HepG2 (cell line): ENCODE data around the gene SLC7A4. TPM values are rescaled to one million over a fixed set of nuclear protein-coding genes. Genes with fewer than 3 reads are reported as not detected.

Experiments
- ATF7-NPFF ChIP-seq: sonication (generic); formaldehyde crosslinking; IDR thresholded peaks from 2 replicates; pipeline ENCODE4 v1.8.1; 2023; ENCODE audit warnings: mild to moderate bottlenecking, low read depth, missing genetic modification reagents, moderate library complexity
- CBX2 ChIP-seq, 2 experiments: fragments of 200-600 bp in 1 of 2; sonication (generic); formaldehyde crosslinking in 1 of 2; IDR thresholded peaks; 2 replicates each; pipeline versions ENCODE4 v1.7.0 to v1.8.1; 2018 to 2022; ENCODE audit warnings: low read depth in 2 of 2, low read length in 1 of 2, mild to moderate bottlenecking in 1 of 2, missing genetic modification reagents in 1 of 2
- ETV6 ChIP-seq: sonication (generic); formaldehyde crosslinking; conservative IDR thresholded peaks from 2 replicates; pipeline ENCODE4 v1.4.0; 2020; ENCODE audit warnings: missing genetic modification reagents
- GZF1 ChIP-seq: sonication (generic); formaldehyde crosslinking; IDR thresholded peaks from 2 replicates; pipeline ENCODE4 v1.5.1; 2020; ENCODE audit warnings: mild to moderate bottlenecking, missing genetic modification reagents
- HDAC2 ChIP-seq: sonication (generic); formaldehyde crosslinking; IDR thresholded peaks from 2 replicates; pipeline ENCODE4 v1.4.0; 2020; ENCODE audit warnings: missing genetic modification reagents
- HOXA9 ChIP-seq: sonication (generic); formaldehyde crosslinking; IDR thresholded peaks from 2 replicates; pipeline ENCODE4 v1.8.1; 2022; ENCODE audit warnings: missing genetic modification reagents, mild to moderate bottlenecking, moderate library complexity, borderline replicate concordance
- KAT7 ChIP-seq: IDR thresholded peaks from 2 replicates; pipeline ENCODE4 v1.6.1; 2018; ENCODE audit warnings: borderline replicate concordance, missing compliant biosample characterization
- NFKBIZ ChIP-seq: IDR thresholded peaks from 2 replicates; pipeline ENCODE4 v1.6.1; 2018; ENCODE audit warnings: missing genetic modification reagents, missing compliant biosample characterization
- POLR2AphosphoS5 ChIP-seq: IDR thresholded peaks from 2 replicates; pipeline ENCODE4 v1.6.1; 2012; ENCODE audit warnings: low read depth, low read length
- PTBP1 ChIP-seq: fragments of 200-400 bp; formaldehyde crosslinking; IDR thresholded peaks from 2 replicates; pipeline ENCODE4 v1.6.1; 2018; ENCODE audit warnings: low read length, low read depth; ENCODE audit not compliant: poor library complexity, severe bottlenecking
- SNAPC2 ChIP-seq: sonication (generic); formaldehyde crosslinking; IDR thresholded peaks from 2 replicates; pipeline ENCODE4 v1.8.1; 2022; ENCODE audit warnings: mild to moderate bottlenecking, missing genetic modification reagents
- SRSF1 ChIP-seq: fragments of 200-400 bp; formaldehyde crosslinking; optimal IDR thresholded peaks from 2 replicates; pipeline ENCODE3; 2017; ENCODE audit warnings: mild to moderate bottlenecking, low read depth, low read length, moderate library complexity
- ZBTB7A ChIP-seq: sonication (generic); formaldehyde crosslinking; IDR thresholded peaks from 2 replicates; pipeline ENCODE4 v1.8.0; 2022; ENCODE audit warnings: mild to moderate bottlenecking, missing genetic modification reagents
- ZFP41 ChIP-seq: sonication (generic); formaldehyde crosslinking; IDR thresholded peaks from 2 replicates; pipeline ENCODE4 v1.4.0; 2020; ENCODE audit warnings: mild to moderate bottlenecking, missing genetic modification reagents, borderline replicate concordance
- ZNF136 ChIP-seq: sonication (generic); formaldehyde crosslinking; IDR thresholded peaks from 2 replicates; pipeline ENCODE4 v1.8.1; 2022; ENCODE audit warnings: low read depth, mild to moderate bottlenecking, moderate library complexity, missing genetic modification reagents
- ZNF747 ChIP-seq: sonication (generic); formaldehyde crosslinking; IDR thresholded peaks from 2 replicates; pipeline ENCODE4 v1.8.1; 2023; ENCODE audit warnings: missing genetic modification reagents, mild to moderate bottlenecking, borderline replicate concordance
- ZNF788 ChIP-seq: sonication (generic); formaldehyde crosslinking; IDR thresholded peaks from 2 replicates; pipeline ENCODE4 v1.5.0; 2020; ENCODE audit warnings: mild to moderate bottlenecking, missing genetic modification reagents, borderline replicate concordance
- ZSCAN20 ChIP-seq: sonication (generic); formaldehyde crosslinking; IDR thresholded peaks from 2 replicates; pipeline ENCODE4 v1.4.0; 2020; ENCODE audit warnings: missing genetic modification reagents, mild to moderate bottlenecking, borderline replicate concordance
- ZSCAN30 ChIP-seq: sonication (generic); formaldehyde crosslinking; IDR thresholded peaks from 2 replicates; pipeline ENCODE4 v1.5.0; 2020; ENCODE audit warnings: mild to moderate bottlenecking, missing genetic modification reagents
- polyA plus RNA-seq, 8 experiments: library from polyadenylated mRNA; depleted of rRNA in 3 of 8; stranded (reverse) in 7 of 8; unstranded in 1 of 8; fragments of >200 nt; fragmentation: Illumina TruSeq in 4 of 8; extraction: Trizol in 4 of 8; gene quantifications; 2 replicates each; pipeline versions ENCODE4 v1.2.1 to v1.2.3, GENCODE V29; 2011 to 2016; ENCODE audit warnings: low read depth in 4 of 8, missing spikeins in 1 of 8, mixed read lengths in 1 of 8; ENCODE audit not compliant: insufficient read depth in 1 of 8
- total RNA-seq, 5 experiments: library from RNA; depleted of rRNA; stranded (reverse); fragments of >200 nt; fragmentation: Illumina TruSeq; extraction: Trizol; gene quantifications; 2 replicates each; pipeline ENCODE4 v1.2.3, GENCODE V29; 2016; ENCODE audit warnings: low read depth in 1 of 5
- TF ChIP-seq, protein P1 (sequence below): sonication (generic); formaldehyde crosslinking; IDR thresholded peaks from 2 replicates; pipeline ENCODE4 v1.5.0; 2020; ENCODE audit warnings: missing genetic modification reagents
- TF ChIP-seq, protein P2 (sequence below): sonication (generic); formaldehyde crosslinking; IDR thresholded peaks from 2 replicates; pipeline ENCODE4 v1.5.1; 2020; ENCODE audit warnings: mild to moderate bottlenecking, missing genetic modification reagents, borderline replicate concordance
- TF ChIP-seq, protein P3 (sequence below): sonication (generic); formaldehyde crosslinking; IDR thresholded peaks from 2 replicates; pipeline ENCODE4 v1.9.0; 2022; ENCODE audit warnings: low read depth, missing genetic modification reagents

Gene SLC7A4
- total and polyA plus RNA-seq, 2 of the 13 experiments (the other 11 are each of a cell fraction or from before 2014, with no cell fraction given) = not detected

DNA sequence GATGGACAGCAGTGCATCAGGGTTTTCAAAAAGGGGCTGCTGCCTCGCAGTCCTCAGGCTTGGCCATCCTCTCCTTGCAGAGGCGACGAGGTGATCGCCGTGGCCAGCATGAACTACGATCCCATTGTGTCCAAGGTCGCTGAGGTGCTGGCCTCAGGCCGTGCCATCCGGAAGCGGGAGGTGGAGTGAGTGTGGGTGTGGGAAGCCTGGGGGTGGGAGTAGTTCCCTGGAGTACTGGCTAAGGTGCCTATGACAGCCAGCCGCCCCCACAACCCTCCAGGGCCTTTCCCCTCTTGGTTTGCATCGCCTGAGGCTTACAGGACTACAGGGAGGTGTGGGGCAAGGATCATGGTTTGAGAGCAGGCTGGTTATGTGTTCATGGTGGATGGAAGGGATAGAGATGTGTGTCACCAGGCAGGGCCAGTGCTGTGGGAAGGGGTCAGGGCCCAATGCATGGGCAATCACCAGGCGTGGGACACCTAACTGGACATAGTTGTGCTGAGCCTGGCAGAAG is 52.4 kb downstream of the SLC7A4 start (continued):
- TF ChIP-seq, protein P1, sequence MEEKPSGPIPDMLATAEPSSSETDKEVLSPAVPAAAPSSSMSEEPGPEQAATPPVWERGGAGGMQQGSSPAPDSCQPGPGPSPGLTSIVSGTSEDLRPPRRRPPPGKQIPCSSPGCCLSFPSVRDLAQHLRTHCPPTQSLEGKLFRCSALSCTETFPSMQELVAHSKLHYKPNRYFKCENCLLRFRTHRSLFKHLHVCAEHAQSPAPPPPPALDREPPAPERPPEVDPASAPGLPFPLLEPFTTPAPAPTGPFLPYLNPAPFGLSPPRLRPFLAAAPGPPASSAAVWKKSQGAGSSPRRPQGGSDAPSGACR (CRISPR knock-in tag) = peak; percentile 91
- TF ChIP-seq SNAPC2 = no peak
- no peak for TF ChIP-seq HOXA9
- no peak for TF ChIP-seq ZNF136 (CRISPR knock-in tag)
- no peak for TF ChIP-seq PTBP1
- TF ChIP-seq ZNF788 (CRISPR knock-in tag) = peak; percentile 52; the same call in 1 of the 2 replicates
- TF ChIP-seq ZFP41 = no peak
- no peak for TF ChIP-seq SRSF1
- TF ChIP-seq KAT7 = peak; percentile 39; the same call in 1 of the 2 replicates
- TF ChIP-seq, protein P2, sequence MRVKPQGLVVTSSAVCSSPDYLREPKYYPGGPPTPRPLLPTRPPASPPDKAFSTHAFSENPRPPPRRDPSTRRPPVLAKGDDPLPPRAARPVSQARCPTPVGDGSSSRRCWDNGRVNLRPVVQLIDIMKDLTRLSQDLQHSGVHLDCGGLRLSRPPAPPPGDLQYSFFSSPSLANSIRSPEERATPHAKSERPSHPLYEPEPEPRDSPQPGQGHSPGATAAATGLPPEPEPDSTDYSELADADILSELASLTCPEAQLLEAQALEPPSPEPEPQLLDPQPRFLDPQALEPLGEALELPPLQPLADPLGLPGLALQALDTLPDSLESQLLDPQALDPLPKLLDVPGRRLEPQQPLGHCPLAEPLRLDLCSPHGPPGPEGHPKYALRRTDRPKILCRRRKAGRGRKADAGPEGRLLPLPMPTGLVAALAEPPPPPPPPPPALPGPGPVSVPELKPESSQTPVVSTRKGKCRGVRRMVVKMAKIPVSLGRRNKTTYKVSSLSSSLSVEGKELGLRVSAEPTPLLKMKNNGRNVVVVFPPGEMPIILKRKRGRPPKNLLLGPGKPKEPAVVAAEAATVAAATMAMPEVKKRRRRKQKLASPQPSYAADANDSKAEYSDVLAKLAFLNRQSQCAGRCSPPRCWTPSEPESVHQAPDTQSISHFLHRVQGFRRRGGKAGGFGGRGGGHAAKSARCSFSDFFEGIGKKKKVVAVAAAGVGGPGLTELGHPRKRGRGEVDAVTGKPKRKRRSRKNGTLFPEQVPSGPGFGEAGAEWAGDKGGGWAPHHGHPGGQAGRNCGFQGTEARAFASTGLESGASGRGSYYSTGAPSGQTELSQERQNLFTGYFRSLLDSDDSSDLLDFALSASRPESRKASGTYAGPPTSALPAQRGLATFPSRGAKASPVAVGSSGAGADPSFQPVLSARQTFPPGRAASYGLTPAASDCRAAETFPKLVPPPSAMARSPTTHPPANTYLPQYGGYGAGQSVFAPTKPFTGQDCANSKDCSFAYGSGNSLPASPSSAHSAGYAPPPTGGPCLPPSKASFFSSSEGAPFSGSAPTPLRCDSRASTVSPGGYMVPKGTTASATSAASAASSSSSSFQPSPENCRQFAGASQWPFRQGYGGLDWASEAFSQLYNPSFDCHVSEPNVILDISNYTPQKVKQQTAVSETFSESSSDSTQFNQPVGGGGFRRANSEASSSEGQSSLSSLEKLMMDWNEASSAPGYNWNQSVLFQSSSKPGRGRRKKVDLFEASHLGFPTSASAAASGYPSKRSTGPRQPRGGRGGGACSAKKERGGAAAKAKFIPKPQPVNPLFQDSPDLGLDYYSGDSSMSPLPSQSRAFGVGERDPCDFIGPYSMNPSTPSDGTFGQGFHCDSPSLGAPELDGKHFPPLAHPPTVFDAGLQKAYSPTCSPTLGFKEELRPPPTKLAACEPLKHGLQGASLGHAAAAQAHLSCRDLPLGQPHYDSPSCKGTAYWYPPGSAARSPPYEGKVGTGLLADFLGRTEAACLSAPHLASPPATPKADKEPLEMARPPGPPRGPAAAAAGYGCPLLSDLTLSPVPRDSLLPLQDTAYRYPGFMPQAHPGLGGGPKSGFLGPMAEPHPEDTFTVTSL (CRISPR knock-in tag) = no peak
- peak; percentile 60; the same call in 1 of the 2 replicates for TF ChIP-seq ZBTB7A (CRISPR knock-in tag)
- TF ChIP-seq, protein P3, sequence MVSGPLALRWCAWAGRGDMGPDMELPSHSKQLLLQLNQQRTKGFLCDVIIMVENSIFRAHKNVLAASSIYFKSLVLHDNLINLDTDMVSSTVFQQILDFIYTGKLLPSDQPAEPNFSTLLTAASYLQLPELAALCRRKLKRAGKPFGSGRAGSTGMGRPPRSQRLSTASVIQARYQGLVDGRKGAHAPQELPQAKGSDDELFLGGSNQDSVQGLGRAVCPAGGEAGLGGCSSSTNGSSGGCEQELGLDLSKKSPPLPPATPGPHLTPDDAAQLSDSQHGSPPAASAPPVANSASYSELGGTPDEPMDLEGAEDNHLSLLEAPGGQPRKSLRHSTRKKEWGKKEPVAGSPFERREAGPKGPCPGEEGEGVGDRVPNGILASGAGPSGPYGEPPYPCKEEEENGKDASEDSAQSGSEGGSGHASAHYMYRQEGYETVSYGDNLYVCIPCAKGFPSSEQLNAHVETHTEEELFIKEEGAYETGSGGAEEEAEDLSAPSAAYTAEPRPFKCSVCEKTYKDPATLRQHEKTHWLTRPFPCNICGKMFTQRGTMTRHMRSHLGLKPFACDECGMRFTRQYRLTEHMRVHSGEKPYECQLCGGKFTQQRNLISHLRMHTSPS (CRISPR knock-in tag) = peak; percentile 87
- TF ChIP-seq CBX2 (IDR thresholded peaks at IDR 0.05; ENCODE audit: low read depth, low read length) = no peak
- no peak for TF ChIP-seq CBX2 (CRISPR knock-in tag; IDR thresholded peaks at IDR 0.05; ENCODE audit: low read depth)
- TF ChIP-seq ZNF747 (CRISPR knock-in tag) = 0 out of 2 replicates have a peak, but pooled peaks have one; percentile 33
- no peak for TF ChIP-seq ATF7-NPFF (CRISPR knock-in tag)
- no peak; the same call in 1 of the 2 replicates for TF ChIP-seq POLR2AphosphoS5
- TF ChIP-seq ZSCAN30 (CRISPR knock-in tag) = no peak
- TF ChIP-seq ZSCAN20 (CRISPR knock-in tag) = no peak
- TF ChIP-seq GZF1 (CRISPR knock-in tag) = no peak
- TF ChIP-seq NFKBIZ (CRISPR knock-in tag) = no peak
- no peak for TF ChIP-seq ETV6
- peak; percentile 68; the same call in 1 of the 2 replicates for TF ChIP-seq HDAC2 (CRISPR knock-in tag)
